Activated CD8-positive, alpha-beta T cell treated with anti-CD3 and anti-CD28 coated beads for 36 hours (primary cell): ENCODE results near the gene HHIPL1. TPM values are rescaled to one million over a fixed set of nuclear protein-coding genes. Genes with fewer than 3 reads are reported as not detected.

ENCODE experiments used
- ATAC-seq: fragments of 200-7000 bp; cut with Tn5 transposase; one replicate; pipeline ENCODE4 v1.10.0; 2021; ENCODE audit warnings: mild to moderate bottlenecking, moderate library complexity
- CTCF ChIA-PET: fragments of 350-600 bp; sonication (Branson Sonifier 250); formaldehyde crosslinking; loops from one replicate; lab custom pipeline; 2021; ENCODE audit warnings: antibody characterized with exemption; lab: Charles Lee
- POLR2A ChIA-PET: fragments of 350-600 bp; sonication (Branson Sonifier 250); formaldehyde crosslinking; loops from one replicate; lab custom pipeline; 2021; ENCODE audit warnings: antibody characterized with exemption; lab: Charles Lee
- DNase-seq: peaks from one replicate; pipeline ENCODE4 v3.0.0-alpha.2; 2020
- H3K27ac Mint-ChIP-seq: one replicate; pipeline ENCODE4 v1.8.0; 2021; ENCODE audit warnings: mild to moderate bottlenecking, mixed read lengths
- H3K27me3 Mint-ChIP-seq: one replicate; pipeline ENCODE4 v1.8.0; 2021; ENCODE audit warnings: mixed read lengths
- H3K36me3 Mint-ChIP-seq: one replicate; pipeline ENCODE4 v1.8.0; 2021; ENCODE audit warnings: low read depth, mixed read lengths
- H3K4me1 Mint-ChIP-seq: one replicate; pipeline ENCODE4 v1.8.0; 2021; ENCODE audit warnings: low read depth, mixed read lengths
- H3K4me3 Mint-ChIP-seq: one replicate; pipeline ENCODE4 v1.8.0; 2021; ENCODE audit warnings: mild to moderate bottlenecking, moderate library complexity, mixed read lengths
- H3K9me3 Mint-ChIP-seq: one replicate; pipeline ENCODE4 v1.8.0; 2021; ENCODE audit warnings: mixed read lengths
- intact Hi-C: fragments of 100-400 bp; cut with micrococcal nuclease; formaldehyde crosslinking; loops from one replicate; pipeline ENCODE4 v1.10.0; 2022
- total RNA-seq, 2 experiments: library from RNA; stranded (reverse); gene quantifications; one replicate each; pipeline ENCODE4 v1.2.3, GENCODE V29; 2021
- TF ChIP-seq, protein P1 (sequence below): fragments of 200-600 bp; IDR thresholded peaks from one replicate; pipeline ENCODE4 v1.8.0; 2022; ENCODE audit warnings: antibody characterized with exemption, mild to moderate bottlenecking

The HHIPL1 gene
- total RNA-seq, 2 experiments from 2014 or later: 0.05 to 0.07 TPM

DNA sequence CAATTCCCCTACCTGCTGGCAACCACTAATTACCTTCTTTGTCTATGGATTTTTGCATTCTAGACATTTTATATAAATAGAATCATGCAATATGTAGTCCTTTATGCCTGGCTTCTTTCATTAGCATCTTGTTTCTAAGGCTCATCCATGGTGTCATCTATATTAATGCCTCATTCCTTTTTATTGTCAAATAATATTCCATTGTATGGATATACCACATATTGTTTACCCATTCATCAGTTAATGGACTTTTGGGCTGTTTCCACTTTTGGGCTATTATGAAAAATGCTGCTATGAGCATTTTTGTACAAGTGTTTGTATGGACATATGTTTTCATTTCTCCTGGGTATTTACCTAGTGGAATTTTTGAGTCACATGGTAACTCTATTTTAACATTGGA lies 57.2 kb downstream of the HHIPL1 start:
- POLR2A ChIA-PET: no interaction called here

DNA sequence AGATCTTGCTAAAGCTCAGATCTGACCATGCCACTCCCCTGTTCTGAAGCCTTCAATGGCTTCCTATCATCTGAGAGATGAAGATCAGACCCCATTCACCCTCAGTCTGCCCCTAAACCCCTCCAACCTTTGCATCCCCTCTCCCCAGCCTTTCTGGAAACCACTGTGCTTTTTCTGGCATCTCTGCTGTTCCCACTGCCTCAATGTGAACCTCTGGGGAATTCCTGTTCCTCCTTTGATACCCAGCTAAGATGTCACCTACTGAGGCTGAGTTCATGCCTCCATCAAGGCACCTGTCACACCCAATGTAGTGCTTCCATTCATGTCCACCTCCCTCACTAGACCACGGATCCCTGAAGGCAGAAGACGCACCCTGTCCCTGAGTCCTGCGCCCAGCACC lies 58.5 kb downstream of the HHIPL1 start:
- intact Hi-C loops: no loop called here
- ChIA-PET CTCF (interaction anchor here (1.0 kb wide), 1 partner anchor 185 kb away, joined by 3 read pairs; no protein-coding TSS in a partner anchor), POLR2A (no interaction called here)
- Mint-ChIP-seq H3K36me3 (peaks cover 6% of the 10 kb centered on the region), H3K27ac (no peak overlapping the region), H3K4me3 (no peak overlapping the region), H3K4me1 (no peaks in the 10 kb centered on the region), H3K9me3 (peaks cover 18% of the 10 kb centered on the region), H3K27me3 (peaks cover 6% of the 10 kb centered on the region)
- TF ChIP-seq, protein P1, sequence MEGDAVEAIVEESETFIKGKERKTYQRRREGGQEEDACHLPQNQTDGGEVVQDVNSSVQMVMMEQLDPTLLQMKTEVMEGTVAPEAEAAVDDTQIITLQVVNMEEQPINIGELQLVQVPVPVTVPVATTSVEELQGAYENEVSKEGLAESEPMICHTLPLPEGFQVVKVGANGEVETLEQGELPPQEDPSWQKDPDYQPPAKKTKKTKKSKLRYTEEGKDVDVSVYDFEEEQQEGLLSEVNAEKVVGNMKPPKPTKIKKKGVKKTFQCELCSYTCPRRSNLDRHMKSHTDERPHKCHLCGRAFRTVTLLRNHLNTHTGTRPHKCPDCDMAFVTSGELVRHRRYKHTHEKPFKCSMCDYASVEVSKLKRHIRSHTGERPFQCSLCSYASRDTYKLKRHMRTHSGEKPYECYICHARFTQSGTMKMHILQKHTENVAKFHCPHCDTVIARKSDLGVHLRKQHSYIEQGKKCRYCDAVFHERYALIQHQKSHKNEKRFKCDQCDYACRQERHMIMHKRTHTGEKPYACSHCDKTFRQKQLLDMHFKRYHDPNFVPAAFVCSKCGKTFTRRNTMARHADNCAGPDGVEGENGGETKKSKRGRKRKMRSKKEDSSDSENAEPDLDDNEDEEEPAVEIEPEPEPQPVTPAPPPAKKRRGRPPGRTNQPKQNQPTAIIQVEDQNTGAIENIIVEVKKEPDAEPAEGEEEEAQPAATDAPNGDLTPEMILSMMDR: no peak
- ATAC-seq (no peak), DNase-seq (no peak)

More for the DNA sequence above, 57.2 kb downstream of the HHIPL1 start:
- H3K9me3 Mint-ChIP-seq: peaks cover 18% of the 10 kb centered on the region
- DNase-seq (no peak), ATAC-seq (no peak)
- peaks cover 6% of the 10 kb centered on the region for H3K27me3 Mint-ChIP-seq
- H3K27ac Mint-ChIP-seq: no peak overlapping the region
- H3K4me3 Mint-ChIP-seq: no peak overlapping the region
- TF ChIP-seq, protein P1: no peak
- H3K4me1 Mint-ChIP-seq: no peaks in the 10 kb centered on the region
- intact Hi-C loops: no loop called here
- peaks cover 6% of the 10 kb centered on the region for H3K36me3 Mint-ChIP-seq
- CTCF ChIA-PET: interaction anchor here (1.0 kb wide), 1 partner anchor 186 kb away, joined by 3 read pairs; no protein-coding TSS in a partner anchor

DNA sequence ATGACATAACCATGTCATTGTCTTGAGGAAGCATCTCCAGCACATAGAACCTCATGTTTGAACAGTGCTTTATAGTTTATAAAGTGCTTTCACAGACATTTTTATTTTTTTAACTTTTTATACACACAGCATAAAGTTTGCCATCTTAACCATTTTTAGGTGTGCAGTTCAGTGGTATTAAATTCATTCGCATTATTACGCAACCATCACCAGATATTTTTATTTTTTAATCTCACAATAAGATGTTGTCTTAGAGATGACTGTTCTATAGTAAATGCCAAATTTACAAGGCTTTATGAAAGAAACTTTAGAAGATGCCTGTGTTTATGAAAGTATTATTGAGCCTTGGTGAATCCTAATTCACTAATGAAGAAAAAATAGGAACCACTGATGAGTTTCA lies 59.1 kb downstream of the HHIPL1 start:
- ATAC-seq: no peak

DNA sequence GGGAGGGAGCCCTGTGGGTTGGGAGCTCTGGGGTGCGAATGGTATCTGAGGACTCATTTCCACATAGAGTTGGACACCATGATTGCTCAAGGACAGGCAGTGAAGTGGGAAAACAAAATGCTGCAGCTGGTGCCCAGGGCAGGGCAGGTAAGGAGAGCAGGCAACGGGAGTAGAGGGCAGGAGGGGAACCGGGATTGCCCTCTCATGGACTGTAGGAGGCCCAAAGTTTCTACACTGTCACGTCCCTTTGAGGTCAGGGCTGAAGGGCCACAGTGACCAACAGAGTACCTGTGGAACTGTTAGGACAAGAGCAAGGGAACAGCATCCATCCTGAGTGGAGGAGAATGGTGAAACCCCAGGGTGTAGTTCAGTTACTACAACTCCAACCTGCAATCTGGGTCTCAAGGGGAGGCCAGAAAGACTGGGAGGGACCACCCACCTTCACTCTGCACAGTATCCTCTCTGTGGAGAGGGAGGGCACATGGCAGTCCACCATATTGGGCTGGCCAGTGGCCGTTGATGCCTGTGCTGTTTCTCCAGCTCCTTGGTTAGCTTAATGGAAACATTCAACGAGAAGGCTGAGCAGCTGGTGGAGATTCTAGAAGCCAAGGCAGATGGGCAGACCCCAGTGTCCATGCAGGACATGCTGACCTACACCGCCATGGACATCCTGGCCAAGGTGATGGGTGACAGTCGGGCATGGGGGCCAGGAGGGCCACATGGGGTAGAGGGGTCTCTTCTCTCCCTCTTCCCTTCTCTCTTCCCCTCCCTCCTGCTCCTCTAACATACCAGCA lies 61.4 kb downstream of the HHIPL1 start:
- TF ChIP-seq, protein P1: no peak
- CTCF ChIA-PET: interaction anchor here (1.2 kb wide), 1 partner anchor 24 kb away, joined by 3 read pairs; no protein-coding TSS in a partner anchor

More for the DNA sequence above, 59.1 kb downstream of the HHIPL1 start:
- intact Hi-C loops: no loop called here
- Mint-ChIP-seq H3K36me3 (peaks cover 6% of the 10 kb centered on the region), H3K27ac (no peak overlapping the region), H3K4me1 (no peaks in the 10 kb centered on the region), H3K9me3 (peaks cover 18% of the 10 kb centered on the region), H3K4me3 (no peak overlapping the region), H3K27me3 (peaks cover 6% of the 10 kb centered on the region)
- DNase-seq: no peak
- ChIA-PET POLR2A (no interaction called here), CTCF (no interaction called here)
- TF ChIP-seq, protein P1: no peak

DNA sequence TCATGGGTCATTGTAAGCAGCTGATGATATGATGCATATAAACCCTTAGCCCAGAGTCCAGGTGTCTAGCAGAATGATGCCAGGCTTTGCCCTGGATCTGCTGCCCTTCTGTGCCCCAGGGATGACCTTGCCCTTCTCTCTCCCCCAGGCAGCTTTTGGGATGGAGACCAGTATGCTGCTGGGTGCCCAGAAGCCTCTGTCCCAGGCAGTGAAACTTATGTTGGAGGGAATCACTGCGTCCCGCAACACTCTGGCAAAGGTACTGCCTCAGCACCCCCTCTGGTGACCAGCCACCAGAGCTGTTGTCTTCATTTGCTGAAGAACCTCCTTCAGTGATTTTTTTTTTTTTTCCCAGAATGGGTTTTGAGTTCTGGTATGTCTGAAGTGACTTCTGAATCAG lies 62.5 kb downstream of the HHIPL1 start:
- H3K27ac Mint-ChIP-seq: no peak overlapping the region
- intact Hi-C loops: no loop called here
- peaks cover 7% of the 10 kb centered on the region for H3K27me3 Mint-ChIP-seq
- no peaks in the 10 kb centered on the region for H3K4me1 Mint-ChIP-seq
- peaks cover 13% of the 10 kb centered on the region for H3K9me3 Mint-ChIP-seq
- ATAC-seq (no peak), DNase-seq (no peak)
- POLR2A ChIA-PET: no interaction called here
- CTCF ChIA-PET: interaction anchor here (0.8 to 1.0 kb wide), 2 partner anchors 9 to 20 kb away, joined by 3 to 4 read pairs; no protein-coding TSS in a partner anchor
- no peak overlapping the region for H3K4me3 Mint-ChIP-seq
- H3K36me3 Mint-ChIP-seq: peaks cover 6% of the 10 kb centered on the region
- TF ChIP-seq, protein P1: no peak

More for the DNA sequence above, 61.4 kb downstream of the HHIPL1 start:
- Mint-ChIP-seq H3K27ac (no peak overlapping the region), H3K4me1 (no peaks in the 10 kb centered on the region), H3K36me3 (peaks cover 6% of the 10 kb centered on the region), H3K4me3 (no peak overlapping the region), H3K9me3 (peaks cover 18% of the 10 kb centered on the region), H3K27me3 (peaks cover 4% of the 10 kb centered on the region)
- POLR2A ChIA-PET: no interaction called here
- intact Hi-C loops: no loop called here
- DNase-seq (no peak), ATAC-seq (no peak)
